Left forelimb (tissue), 1 donor: Measurements from ENCODE around the gene SYCP2L.
"Not testable (repeated sequence)": the region's sequence is repeated elsewhere in the genome, so short reads cannot be mapped to it uniquely, and the experiment has no call there.

Experiments used
- DNase-seq: peaks from one replicate; pipeline ENCODE4 v3.0.0-alpha.2; 2018; ENCODE audit warnings: low spot score

SYCP2L gene

DNA sequence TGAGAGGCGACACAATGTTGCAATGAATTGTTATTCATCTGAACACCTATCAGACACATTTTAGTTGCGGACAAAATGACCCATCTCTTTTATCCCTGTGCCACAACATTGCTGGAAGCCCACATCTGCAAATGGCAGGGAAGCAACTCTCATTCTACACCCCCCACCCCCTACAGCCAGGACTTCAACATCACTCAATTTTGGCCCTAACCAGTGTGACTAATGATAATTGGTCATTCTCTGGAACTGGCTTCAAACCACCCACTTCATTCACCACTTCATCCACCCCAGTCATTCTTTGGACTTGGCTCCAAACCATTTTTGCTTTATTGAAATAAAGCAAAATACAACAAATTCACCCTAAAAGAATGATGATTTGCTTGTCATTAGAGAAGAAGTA, 6.5 kb upstream of the SYCP2L start:
- DNase-seq = no peak

DNA sequence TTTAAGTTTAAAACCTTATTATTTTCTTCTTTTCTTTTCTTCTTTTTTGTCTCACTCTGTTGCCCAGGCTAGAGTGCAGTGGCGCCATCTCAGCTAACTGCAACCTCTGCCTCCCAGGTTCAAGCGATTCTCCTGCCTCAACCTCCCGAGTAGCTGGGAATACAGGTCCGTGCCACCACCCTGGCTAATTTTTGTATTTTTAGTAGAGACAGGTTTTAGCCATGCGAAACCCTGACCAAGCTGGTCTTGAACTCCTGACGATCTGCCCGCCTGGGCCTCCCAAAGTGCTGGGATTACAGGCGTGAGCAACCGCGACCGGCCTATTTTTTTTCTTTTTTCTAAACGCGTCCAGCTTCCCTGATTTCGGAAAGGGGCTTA, 4.6 kb upstream of the SYCP2L start:
- not testable (repeated sequence) for DNase-seq

DNA sequence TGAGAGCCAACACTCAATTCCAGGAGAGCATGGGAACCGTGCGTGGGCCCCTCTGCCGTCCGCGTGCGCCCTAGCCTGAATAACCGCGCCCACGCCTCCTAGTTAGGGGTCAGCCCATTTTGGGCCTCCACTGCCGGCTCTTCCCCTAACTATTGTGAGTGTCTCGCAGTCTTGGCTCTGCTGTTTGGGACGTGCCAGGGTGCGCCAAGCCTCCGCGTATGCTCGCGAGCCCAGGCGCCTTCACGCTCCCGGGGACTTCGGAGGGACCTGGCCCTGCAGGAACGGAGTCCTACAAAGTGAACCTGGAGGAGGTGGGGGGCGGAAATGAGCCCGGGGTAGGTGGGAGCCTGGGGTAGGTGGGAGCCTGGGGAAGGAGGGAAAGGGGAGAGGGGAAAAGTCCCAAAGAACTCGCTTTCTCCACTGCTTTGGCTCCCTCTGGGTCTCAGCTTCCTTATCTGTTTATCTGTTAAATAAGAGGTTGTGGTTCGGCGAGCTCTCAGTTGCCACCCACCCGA, 4.1 kb upstream of the SYCP2L start:
- DNase-seq = no peak

DNA sequence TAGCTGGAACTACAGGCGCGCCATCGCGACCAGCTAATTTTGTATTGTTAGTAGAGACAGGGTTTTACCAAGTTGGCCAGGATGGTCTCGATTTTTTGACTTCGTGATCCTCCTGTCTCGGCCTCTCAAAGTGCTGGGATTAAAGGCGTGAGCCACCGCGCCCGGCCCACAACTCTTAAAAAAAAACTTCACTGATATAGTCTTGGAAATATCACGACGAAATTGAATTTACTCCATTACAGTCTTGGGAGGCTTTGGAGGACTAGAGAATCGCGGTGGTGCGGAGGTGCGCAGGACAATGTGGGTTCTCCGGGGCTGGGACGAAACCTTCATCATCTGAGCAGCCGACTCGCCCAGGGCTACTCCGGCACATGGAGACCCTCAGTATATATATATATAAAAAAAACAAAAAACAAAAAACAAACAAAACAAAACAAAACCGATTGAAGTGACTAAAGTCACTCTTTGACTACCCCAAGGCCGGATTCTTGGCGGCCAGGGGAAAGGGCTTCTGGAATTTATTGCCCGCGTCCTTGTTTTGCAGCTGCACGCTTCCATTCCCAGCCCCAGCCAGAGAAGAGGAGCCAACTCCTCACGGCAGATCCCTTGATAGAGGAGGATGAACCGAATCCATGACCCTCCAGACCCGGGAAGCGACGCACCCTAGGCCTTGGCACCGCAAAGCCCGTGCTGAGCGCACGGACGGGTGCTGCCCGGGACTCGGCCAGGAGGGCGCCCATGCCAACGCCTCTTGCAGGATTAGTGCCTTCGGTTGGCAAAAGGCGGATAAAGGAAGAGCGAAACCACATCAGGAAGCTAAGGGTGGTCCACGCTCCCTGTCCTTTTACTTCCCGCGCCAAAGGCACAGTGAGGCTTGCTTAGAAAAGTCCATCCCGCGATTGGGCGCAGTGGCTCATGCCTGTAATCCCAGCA, 3.3 kb upstream of the SYCP2L start:
- DNase-seq = no peak

DNA sequence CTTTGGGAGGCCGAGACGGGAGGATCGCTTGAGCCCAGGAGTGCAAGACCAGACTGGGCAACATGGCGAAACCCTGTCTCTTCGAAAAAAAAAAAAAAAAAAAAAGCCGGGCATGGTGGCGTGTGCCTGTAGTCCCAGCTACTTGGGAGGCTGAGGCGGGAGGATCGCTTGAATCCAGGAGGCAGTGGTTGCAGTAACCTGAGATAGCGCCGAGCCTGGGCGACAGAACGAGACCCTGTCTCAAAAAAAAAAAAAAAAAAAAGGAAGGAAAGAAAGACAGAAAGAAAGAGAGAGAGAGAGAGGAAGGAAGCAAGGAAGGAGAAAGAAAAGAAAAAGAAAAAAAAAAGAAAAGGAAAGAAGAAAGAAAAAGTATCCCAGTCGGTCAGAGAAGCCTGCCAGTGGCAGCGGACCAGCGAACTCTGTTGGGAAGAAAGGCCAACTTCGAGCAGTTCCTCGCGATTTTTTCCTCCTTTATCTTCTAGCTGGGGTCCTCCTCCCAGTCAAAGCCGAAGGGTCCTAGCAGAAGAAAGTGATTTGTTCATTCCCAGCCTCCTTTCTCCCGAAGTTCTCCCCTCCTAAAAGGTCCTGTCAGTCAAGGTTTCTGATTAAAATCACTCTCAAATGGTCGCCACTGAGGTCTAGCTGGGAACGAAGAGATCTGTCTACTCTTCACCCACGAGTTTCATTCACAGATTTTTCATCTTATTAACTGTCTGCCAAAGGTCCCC, 2.4 kb upstream of the SYCP2L start:
- DNase-seq = no peak

DNA sequence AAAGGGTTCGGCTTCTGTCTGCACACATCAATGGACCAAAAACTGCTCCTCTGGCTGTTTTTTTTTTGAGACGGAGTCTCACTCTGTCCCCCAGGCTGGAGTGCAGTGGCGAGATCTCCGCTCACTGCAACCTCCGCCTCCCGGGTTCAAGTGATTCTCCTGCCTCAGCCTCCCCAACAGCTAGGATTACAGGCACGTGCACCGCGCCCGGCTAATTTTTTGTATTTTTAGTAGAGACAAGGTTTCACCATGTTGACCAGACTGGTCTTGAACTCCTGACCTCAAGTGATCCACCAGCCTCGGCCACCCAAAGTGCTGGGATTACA, 524 bp upstream of the SYCP2L start:
- not testable (repeated sequence) for DNase-seq

DNA sequence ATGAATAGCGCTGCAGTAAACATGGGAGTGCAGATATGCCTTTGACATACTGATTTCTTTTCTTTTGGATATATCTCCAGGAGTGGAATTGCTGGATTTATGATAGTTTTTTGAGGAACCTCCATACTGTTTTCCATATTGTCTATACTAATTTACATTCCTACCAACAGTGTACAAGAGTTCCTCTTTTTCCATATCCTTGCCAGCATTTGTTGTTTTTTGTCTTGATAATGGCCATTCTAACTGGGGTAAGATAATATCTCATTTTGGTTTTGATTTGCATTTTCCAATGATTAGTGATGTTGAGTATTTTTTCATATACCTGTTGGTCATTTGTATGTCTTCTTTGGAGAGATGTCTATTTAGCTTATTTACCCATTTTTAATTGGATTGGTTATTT, 3.3 kb downstream of the SYCP2L start:
- no peak for DNase-seq

DNA sequence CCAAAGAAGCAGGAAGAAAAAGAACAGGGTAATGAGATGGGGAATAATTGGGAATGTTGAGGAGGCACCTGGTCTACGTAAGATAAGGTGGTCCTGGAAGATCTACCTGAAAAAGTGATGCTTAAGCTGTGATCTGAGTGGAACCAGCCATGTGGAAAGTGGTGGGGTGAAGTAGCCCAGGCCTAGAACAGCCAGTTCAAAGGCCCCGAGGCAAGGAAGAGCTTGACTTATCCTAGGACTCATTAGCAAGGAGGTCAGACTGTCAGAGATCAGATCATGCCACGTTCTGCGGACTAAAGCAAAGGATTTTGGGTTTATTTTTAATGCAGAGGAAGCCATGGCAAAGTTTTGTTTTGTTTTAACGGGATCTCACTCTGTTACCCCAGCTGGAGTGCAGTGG, 5.1 kb downstream of the SYCP2L start:
- DNase-seq = no peak

DNA sequence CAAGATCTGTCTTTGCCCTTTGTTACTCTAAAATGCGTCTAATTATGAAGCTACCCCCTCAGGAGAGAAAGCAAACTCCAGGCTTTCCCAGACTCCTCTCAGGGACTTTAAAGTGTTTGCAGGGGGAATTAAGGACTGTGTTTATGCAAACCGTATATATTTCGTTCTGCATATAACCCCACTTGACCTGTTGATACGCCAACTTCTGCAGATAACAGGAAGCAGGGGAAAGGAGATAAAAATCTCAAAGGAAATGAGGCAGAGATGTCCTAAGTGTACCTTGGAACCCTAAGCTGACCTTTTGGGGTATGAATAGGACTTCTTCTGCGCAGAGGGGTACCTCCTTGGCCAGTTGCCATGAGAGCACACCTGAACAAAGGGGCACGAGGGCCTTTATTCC, 8.1 kb downstream of the SYCP2L start:
- DNase-seq = no peak

DNA sequence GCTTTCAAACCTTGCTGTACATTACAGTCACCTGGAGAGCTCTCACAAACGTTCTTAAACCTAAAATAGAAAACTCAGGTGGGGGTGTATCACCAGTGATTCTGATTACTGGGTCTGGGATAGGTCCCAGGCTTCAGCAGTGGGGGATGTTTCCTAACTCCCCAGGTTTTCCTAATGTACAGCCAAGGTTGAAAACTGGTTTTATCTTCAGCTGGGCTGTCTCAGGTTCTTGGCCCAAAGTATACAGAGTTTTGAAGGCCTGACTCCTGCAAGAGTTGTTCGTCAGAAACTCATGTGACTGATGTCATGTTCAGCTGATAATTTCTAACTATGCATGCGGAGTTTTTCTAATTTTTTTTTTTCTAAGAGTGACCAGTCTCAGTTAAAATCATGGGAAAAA, 9.8 kb downstream of the SYCP2L start:
- DNase-seq = no peak

DNA sequence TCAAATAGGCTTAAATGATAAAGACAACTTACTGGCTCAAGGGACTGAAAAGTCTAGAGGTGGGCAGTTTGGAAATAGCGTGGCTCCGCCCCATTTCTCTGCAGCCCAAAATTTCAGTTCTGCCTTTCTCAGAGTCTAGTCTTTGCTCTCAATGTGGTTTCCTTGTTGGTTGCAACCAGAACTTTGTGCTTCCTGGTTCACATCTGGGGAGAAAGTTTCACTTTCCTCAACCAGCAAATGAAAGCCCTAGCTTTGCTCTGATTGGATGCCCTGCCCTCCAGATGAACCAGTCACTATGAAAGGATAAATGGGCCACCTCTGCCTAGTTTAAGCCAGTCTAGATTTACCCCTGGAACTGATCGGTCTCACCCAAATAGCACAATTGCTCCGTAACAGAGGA, 14.9 kb downstream of the SYCP2L start:
- DNase-seq = no peak

DNA sequence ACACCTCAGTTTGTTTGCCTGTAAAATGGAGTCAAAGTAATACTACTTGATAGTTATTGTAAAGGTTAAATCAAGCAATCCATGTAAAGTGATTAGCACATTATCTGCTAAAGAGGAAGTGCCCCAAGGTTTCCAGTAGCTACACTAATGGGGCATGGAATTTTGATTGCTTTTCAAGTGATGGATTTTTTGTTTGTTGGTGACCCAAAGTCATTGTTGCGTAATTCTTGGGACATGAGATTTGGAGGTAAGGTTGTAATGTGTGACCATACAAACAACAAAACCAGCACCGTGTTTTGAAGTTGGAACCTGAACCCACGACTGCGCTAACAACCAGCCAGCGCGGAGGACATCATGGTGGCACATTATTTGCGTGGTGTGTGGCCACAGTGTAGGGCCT, 17.2 kb downstream of the SYCP2L start:
- DNase-seq = no peak

DNA sequence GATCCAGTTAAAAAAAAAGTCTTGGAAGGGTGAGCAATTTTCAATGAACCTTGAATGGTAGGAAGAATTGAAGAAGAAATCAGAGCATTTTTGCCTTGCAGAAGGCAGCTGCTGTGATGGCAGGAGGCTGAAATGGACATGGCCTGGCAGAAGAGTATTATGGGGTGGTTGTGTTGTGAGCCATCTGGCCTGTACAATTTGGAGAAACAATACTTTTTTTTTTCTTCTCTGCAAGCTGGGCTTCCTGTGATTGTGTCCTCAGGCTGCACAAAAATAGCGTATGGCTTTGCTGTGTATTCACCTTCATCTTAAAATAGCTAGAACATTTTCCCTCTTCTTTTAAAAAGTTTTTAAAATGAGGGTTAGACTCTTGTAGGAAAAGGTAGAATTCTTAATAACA, 21.4 kb downstream of the SYCP2L start:
- DNase-seq = no peak

DNA sequence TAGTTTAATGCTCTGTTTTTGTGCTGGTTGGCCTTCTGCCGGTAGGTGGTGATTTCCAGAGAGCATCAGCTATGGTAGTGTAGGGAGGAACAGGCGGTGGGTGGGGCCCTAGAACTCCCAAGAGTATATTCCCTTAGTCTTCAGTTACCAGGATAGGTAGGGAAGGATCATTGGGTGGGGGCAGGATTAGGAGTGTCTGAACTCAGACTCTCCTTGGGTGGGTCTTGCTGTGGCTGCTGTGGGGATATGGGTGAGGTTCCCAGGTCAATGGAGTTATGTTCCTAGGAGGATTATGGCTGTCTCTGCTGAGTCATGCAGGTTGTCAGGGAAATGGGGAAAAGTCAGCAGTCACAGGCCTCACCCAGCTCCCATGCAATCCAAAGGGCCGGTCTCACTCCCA, 32.7 kb downstream of the SYCP2L start:
- not testable (repeated sequence) for DNase-seq

DNA sequence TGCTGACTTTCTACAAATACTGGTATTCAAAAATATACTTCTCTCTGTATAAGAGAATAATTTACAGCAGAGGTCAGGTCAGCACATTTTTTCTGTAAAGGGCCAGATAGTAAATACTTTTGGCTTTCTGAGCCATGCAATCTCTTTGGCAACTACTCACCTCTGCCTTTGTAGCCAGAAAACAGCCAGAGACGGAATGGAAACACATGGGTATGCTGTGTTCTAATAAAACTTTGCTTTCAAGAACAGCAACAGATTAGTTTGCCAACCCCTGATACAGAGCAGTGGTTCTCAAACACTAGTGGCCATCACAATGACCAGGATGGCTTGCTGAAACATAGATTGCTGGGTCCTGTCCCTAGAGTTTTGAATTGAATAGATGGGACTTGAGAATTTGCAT, 46.3 kb downstream of the SYCP2L start:
- no peak for DNase-seq

DNA sequence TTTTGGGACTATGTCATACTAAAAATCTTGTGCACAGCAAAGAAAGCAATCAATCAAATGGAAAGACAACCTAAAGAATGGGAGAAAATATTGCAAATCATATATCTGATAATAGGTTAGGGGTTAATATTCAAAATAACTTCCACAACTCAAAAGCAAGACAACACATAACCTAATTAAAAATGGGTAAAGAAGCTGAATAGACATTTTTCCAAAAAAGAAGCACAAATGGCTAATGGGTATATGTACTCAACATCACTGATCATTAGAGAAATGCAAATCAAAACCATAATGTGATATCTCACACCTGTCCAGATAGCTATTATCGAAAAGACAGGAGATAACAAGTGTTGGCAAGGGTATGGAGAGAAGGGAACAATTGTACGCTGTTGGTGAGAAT, 53.0 kb downstream of the SYCP2L start:
- no peak for DNase-seq

DNA sequence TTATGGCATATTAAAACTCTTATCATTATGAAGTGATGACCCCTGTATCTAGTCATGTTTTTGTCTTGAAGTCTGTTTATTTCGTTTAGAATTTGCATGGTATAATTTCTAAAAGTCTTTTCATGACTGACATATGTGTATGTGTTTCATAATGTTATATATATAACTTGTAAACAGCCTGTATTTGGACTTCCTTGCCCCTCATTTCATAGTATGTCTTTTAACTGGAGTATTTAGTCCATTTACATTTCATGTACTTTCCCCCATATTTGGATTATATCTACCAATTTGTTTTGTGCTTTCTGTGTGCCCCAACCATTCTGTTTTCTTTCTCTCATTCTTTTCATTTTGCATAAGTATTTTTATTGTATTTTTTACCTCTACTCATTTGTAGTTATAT, 59.0 kb downstream of the SYCP2L start:
- no peak for DNase-seq

DNA sequence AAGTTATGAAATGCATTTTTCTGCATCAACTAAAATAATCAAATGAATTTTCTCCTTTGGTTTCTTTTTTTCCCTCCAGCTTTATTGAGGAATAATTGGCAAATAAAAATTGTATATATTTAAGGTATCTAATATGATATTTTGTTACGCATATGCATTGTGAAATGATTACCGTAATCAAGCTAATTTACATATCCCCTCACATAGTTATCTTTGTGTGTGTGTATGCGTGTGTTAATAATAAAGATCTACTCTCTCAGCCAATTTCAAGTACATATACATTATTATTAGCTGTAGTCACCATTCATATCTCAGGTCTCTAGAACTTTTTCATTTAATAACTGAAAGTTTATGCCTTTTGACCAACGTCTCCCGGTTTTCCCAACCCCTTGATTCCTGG, 61.1 kb downstream of the SYCP2L start:
- no peak for DNase-seq

DNA sequence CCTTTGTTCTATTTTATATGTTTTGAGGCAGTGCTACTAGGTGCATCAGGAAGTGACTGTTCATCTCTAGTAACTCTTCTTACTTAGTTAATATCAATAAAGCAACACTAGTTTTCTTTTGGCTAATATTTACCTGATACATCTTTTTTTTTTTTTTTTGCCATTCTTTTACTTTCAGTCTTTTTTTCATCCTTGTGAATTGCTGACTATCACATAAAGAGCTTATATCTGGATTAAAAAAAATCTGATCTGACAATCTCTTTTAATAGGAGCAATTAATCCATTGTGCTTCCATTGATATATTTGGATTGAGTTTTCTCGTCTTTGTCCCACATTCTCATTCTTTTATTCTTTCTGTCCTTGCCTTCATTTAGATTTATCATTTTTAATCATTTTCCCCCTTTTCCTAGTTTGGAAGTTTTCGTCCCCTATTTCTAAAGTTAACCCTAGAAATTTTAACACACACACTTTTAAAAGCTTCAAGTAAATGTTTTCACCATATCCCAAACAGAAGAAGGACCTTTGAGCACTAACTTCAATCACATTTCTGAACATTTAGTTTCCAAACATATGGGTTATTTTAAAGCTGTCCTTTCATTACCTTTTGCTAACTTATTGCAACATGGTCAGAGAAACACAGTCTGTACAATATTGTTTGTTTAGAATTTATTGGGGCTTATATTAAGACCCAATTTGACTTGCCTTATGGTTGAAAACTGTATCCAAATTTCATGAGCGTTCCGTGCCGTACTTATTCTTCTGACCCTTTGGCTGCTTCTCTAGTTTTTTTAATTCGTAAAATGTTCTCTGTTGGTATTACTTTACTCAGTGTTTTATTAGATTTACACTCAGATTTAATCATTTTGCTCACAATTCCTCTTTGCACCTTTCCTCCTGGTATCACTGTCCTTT, 63.0 kb downstream of the SYCP2L start:
- DNase-seq = no peak

DNA sequence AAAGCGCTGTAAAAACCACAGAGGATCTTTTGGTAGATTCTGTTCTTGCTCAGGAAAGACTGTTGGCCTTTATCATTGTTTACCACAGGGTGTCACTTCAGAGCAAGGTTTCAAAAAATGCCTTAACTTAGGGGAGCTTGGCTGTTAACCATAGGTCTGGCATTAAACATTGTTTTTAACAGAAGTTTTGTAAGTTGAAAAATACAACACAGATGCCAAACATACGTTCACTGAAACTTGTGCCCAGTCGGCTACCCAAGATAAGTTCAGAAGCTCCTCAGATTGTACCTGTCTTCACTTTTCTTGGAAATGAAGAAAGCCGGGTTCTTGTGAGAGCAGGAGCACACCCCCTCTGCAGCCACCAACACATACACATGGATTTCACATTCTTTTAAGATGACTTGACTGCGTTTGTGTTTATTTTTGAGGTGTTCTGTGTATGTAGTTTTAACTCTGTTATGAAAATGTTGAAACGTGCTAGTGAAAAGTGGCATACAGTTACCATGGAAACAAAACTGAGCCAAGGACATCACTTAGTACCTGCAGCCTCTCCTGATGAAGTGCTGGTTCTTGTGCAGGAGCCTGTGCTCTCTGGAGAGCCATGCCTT, 64.9 kb downstream of the SYCP2L start:
- DNase-seq = no peak

DNA sequence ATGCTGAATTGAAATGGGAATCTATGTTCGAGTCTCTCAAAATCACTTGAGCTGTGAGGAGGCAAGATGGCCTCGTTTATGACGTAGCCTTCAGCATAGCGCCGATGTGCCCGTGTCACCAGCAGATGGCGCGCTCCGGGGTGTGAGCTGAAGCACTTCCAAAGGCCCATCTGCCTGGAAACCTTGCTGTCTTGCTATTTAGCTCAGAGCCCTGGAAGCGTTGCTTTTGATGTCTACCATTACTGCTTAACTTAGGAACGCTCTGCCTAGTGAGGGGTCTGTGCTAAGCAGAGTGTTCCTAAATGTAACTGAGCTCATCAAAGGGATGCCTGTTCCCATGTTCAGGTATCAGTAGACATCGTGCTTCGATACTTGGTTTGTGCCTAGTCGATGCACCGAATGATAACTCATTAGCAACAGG, 67.7 kb downstream of the SYCP2L start:
- DNase-seq = peak; percentile 73

DNA sequence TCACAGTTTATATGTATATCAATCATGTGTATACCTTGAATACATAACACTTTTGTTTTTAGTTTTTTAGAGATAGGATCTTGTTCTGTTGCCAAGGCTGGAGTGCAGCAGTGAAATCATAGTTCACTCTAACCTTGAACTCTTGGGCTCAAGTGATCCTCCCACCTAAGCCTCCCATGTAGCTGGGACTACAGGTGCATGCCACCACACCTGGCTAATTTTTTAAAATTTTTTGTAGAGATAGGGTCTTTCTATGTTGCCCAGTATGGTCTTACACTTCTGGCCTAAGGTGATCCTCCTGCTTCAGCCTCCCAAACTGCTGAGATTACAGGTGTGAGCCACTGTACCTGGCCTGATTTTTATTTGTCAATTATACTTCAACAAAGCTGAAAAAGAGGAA, 69.9 kb downstream of the SYCP2L start:
- DNase-seq = no peak
